Measurements from ENCODE around the gene OR8S1.

- no peak for TF ChIP-seq CTCF (IDR thresholded peaks at IDR 0.05)
- TF ChIP-seq POLR2A (IDR thresholded peaks at IDR 0.05) = no peak
These were observed 12.6 kb upstream of the OR8S1 start for GRCh38 chr12:48512855-48513254.
